Hindlimb muscle (tissue), 1 donor: Measurements from ENCODE around the gene EPC1. TPM values are rescaled to one million over a fixed set of nuclear protein-coding genes. Genes with fewer than 3 reads are reported as not detected.
A peak's percentile ranks its signal among the peaks of the same experiment; 100 is the strongest.
"Not testable (repeated sequence)": the region's sequence is repeated elsewhere in the genome, so short reads cannot be mapped to it uniquely, and the experiment has no call there.

Experiments used
- DNase-seq: peaks from one replicate; pipeline ENCODE4 v3.0.0-alpha.2; 2013
- polyA plus RNA-seq: library from polyadenylated mRNA; unstranded; fragments of 120-200 nt; gene quantifications from one replicate; pipeline ENCODE4 v1.2.1, GENCODE V29; 2013; ENCODE audit not compliant: insufficient read length

The EPC1 gene
- polyA plus RNA-seq, 1 donor, result 48.1 TPM

- DNase-seq, result no peak
Observed at GRCh38 chr10:32372000-32372875, 25.3 kb upstream of the EPC1 start.

GRCh38 chr10:32371101-32371500 is 24.1 kb upstream of the EPC1 start:
- no peak for DNase-seq

GRCh38 chr10:32367793-32368453 is 21.0 kb upstream of the EPC1 start:
- DNase-seq, result peak; percentile 72

- DNase-seq, result no peak
Observed at GRCh38 chr10:32366588-32366987, 19.6 kb upstream of the EPC1 start.

- DNase-seq, result no peak
Observed at GRCh38 chr10:32366111-32366510, 19.2 kb upstream of the EPC1 start.

GRCh38 chr10:32365404-32365803 is 18.4 kb upstream of the EPC1 start:
- not testable (repeated sequence) for DNase-seq

- no peak for DNase-seq
Observed at GRCh38 chr10:32362571-32362970, 15.6 kb upstream of the EPC1 start.

GRCh38 chr10:32360884-32361283 is 13.9 kb upstream of the EPC1 start:
- DNase-seq, result no peak

- DNase-seq, result no peak
Observed at GRCh38 chr10:32360241-32360640, 13.3 kb upstream of the EPC1 start.

- DNase-seq, result no peak
Observed at GRCh38 chr10:32357056-32357735, 10.2 kb upstream of the EPC1 start.

- DNase-seq, result not testable (repeated sequence)
Observed at GRCh38 chr10:32354690-32355089, 7.7 kb upstream of the EPC1 start.

GRCh38 chr10:32350811-32351350 is 3.9 kb upstream of the EPC1 start:
- no peak for DNase-seq

- DNase-seq, result no peak
Observed at GRCh38 chr10:32349968-32350738, 3.2 kb upstream of the EPC1 start.

GRCh38 chr10:32349199-32349585 is 2.2 kb upstream of the EPC1 start:
- no peak for DNase-seq

GRCh38 chr10:32348297-32349198 is 1.6 kb upstream of the EPC1 start:
- no peak for DNase-seq

GRCh38 chr10:32347363-32348022 is 535 bp upstream of the EPC1 start:
- DNase-seq, result no peak

- peak; percentile 97 for DNase-seq
Observed at GRCh38 chr10:32346134-32346550, 816 bp downstream of the EPC1 start.

- DNase-seq, result no peak
Observed at GRCh38 chr10:32341596-32341995, 5.4 kb downstream of the EPC1 start.

- DNase-seq, result no peak
Observed at GRCh38 chr10:32340596-32341180, 6.3 kb downstream of the EPC1 start.

GRCh38 chr10:32338262-32338661 is 8.7 kb downstream of the EPC1 start:
- DNase-seq, result no peak
